Measurements from ENCODE around the gene GALNS. TPM values are rescaled to one million over a fixed set of nuclear protein-coding genes. Genes with fewer than 3 reads are reported as not detected.

GALNS gene
- polyA plus RNA-seq, 1 donor from 2014 or later = 19.4 TPM

- Histone ChIP-seq H3F3A (ENCODE audit: insufficient read depth, low read length, poor library complexity, severe bottlenecking) (no peaks in the 10 kb centered on the region), H3K36me3 (ENCODE audit: insufficient read depth, low read length) (no peaks in the 10 kb centered on the region), H4K20me1 (ENCODE audit: insufficient read depth) (no peaks in the 10 kb centered on the region), H2AFZ (ENCODE audit: low read depth, low read length) (no peak overlapping the region), H3K9me2 (ENCODE audit: insufficient read depth, low read length) (no peaks in the 10 kb centered on the region), H3K79me2 (replicated peaks; ENCODE audit: insufficient read depth, low read length) (peaks cover 7% of the 10 kb centered on the region), H3K4me3 (ENCODE audit: low read length) (no peak overlapping the region), H3K9me3 (ENCODE audit: low read length) (no peaks in the 10 kb centered on the region), H3K27ac (ENCODE audit: low read length) (no peak overlapping the region), H3K9ac (ENCODE audit: low read length) (no peak overlapping the region), H3K27me3 (ENCODE audit: insufficient read depth, low read depth, low read length) (no peaks in the 10 kb centered on the region), H3K4me2 (ENCODE audit: low read length) (no peak overlapping the region)
- no peak for TF ChIP-seq RAD21 (conservative IDR thresholded peaks at IDR 0.05)
- TF ChIP-seq SMC3 (conservative IDR thresholded peaks at IDR 0.05; ENCODE audit: poor library complexity) = no peak
- TF ChIP-seq TAF1 (IDR thresholded peaks at IDR 0.05; ENCODE audit: low read depth) = no peak
- no peak for TF ChIP-seq REST (IDR thresholded peaks at IDR 0.05; ENCODE audit: borderline replicate concordance)
- TF ChIP-seq POLR2AphosphoS5 (IDR thresholded peaks at IDR 0.05) = no peak
- no peak for TF ChIP-seq EZH2 (IDR thresholded peaks at IDR 0.05; ENCODE audit: borderline replicate concordance, insufficient read depth, low read length, poor library complexity, severe bottlenecking)
- no peak for TF ChIP-seq MXI1 (conservative IDR thresholded peaks at IDR 0.05; ENCODE audit: poor library complexity, severe bottlenecking)
- TF ChIP-seq EP300 (conservative IDR thresholded peaks at IDR 0.05; ENCODE audit: poor library complexity, severe bottlenecking) = no peak
- TF ChIP-seq, protein P1, sequence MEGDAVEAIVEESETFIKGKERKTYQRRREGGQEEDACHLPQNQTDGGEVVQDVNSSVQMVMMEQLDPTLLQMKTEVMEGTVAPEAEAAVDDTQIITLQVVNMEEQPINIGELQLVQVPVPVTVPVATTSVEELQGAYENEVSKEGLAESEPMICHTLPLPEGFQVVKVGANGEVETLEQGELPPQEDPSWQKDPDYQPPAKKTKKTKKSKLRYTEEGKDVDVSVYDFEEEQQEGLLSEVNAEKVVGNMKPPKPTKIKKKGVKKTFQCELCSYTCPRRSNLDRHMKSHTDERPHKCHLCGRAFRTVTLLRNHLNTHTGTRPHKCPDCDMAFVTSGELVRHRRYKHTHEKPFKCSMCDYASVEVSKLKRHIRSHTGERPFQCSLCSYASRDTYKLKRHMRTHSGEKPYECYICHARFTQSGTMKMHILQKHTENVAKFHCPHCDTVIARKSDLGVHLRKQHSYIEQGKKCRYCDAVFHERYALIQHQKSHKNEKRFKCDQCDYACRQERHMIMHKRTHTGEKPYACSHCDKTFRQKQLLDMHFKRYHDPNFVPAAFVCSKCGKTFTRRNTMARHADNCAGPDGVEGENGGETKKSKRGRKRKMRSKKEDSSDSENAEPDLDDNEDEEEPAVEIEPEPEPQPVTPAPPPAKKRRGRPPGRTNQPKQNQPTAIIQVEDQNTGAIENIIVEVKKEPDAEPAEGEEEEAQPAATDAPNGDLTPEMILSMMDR (IDR thresholded peaks at IDR 0.05; ENCODE audit: poor library complexity, severe bottlenecking) = no peak
Measured at GRCh38 chr16:88805887-88806393, 50.8 kb downstream of the GALNS start.

GRCh38 chr16:88805340-88805715, 51.4 kb downstream of the GALNS start:
- Histone ChIP-seq H3K27me3 (ENCODE audit: insufficient read depth, low read depth, low read length) (no peaks in the 10 kb centered on the region), H3K4me2 (ENCODE audit: low read length) (no peak overlapping the region), H3K9ac (ENCODE audit: low read length) (no peak overlapping the region), H3K36me3 (ENCODE audit: insufficient read depth, low read length) (no peaks in the 10 kb centered on the region), H3K9me3 (ENCODE audit: low read length) (no peaks in the 10 kb centered on the region), H3K27ac (ENCODE audit: low read length) (no peak overlapping the region), H3K79me2 (replicated peaks; ENCODE audit: insufficient read depth, low read length) (peaks cover 7% of the 10 kb centered on the region), H4K20me1 (ENCODE audit: insufficient read depth) (no peaks in the 10 kb centered on the region), H3F3A (ENCODE audit: insufficient read depth, low read length, poor library complexity, severe bottlenecking) (no peaks in the 10 kb centered on the region), H3K9me2 (ENCODE audit: insufficient read depth, low read length) (no peaks in the 10 kb centered on the region), H3K4me3 (ENCODE audit: low read length) (no peak overlapping the region), H2AFZ (ENCODE audit: low read depth, low read length) (no peak overlapping the region)
- no peak for TF ChIP-seq REST (IDR thresholded peaks at IDR 0.05; ENCODE audit: borderline replicate concordance)
